Caco-2 (cell line): Measurements from ENCODE around the gene MESP1. TPM values are rescaled to one million over a fixed set of nuclear protein-coding genes. Genes with fewer than 3 reads are reported as not detected.
A peak's percentile ranks its signal among the peaks of the same experiment; 100 is the strongest.

Source experiments
- BruUV-seq: library from RNA; stranded (reverse); fragments of 400-500 nt; replicated peaks from 2 replicates; lab custom pipeline; 2021; lab: Mats Ljungman, UMichigan
- CTCF ChIA-PET: fragments of 300-600 bp; sonication (Branson Sonifier 250); formaldehyde crosslinking; loops from one replicate; lab custom pipeline; 2022; ENCODE audit warnings: antibody characterized with exemption; lab: Charles Lee
- POLR2A ChIA-PET: fragments of 300-600 bp; sonication (Branson Sonifier 250); formaldehyde crosslinking; loops from one replicate; lab custom pipeline; 2022; ENCODE audit warnings: antibody characterized with exemption; lab: Charles Lee
- DNase-seq, 2 experiments: peaks; one replicate each; pipeline versions ENCODE4 v3.0.0 to v3.0.0-alpha.2; 2020 to 2022
- H3K27me3 ChIP-seq: replicated peaks from 2 replicates; pipeline ENCODE4 v1.6.0; 2011; ENCODE audit warnings: low read length; ENCODE audit not compliant: control insufficient read depth, insufficient read depth
- H3K36me3 ChIP-seq: 2 replicates; pipeline ENCODE4 v1.5.1; 2011; ENCODE audit warnings: low read length; ENCODE audit not compliant: control insufficient read depth, insufficient read depth
- H3K4me1 ChIP-seq: fragments of 250-450 bp; sonication (Bioruptor Pico); 2 replicates; pipeline ENCODE4 v1.5.1; 2020; ENCODE audit warnings: mild to moderate bottlenecking
- H3K4me3 ChIP-seq: 2 replicates; pipeline ENCODE4 v1.5.1; 2011; ENCODE audit warnings: low read depth, mild to moderate bottlenecking, control low read depth, low read length
- H3K9me3 ChIP-seq: fragments of 250-450 bp; sonication (Bioruptor Pico); 2 replicates; pipeline ENCODE4 v1.5.1; 2020; ENCODE audit warnings: mild to moderate bottlenecking, moderate library complexity
- H3K27ac Mint-ChIP-seq: one replicate; pipeline ENCODE4 v1.8.0; 2022; ENCODE audit warnings: mixed read lengths; ENCODE audit not compliant: unreplicated experiment
- H3K27me3 Mint-ChIP-seq: one replicate; pipeline ENCODE4 v1.8.0; 2022; ENCODE audit warnings: mixed read lengths; ENCODE audit not compliant: insufficient read depth, unreplicated experiment
- H3K36me3 Mint-ChIP-seq: one replicate; pipeline ENCODE4 v1.8.0; 2022; ENCODE audit warnings: mild to moderate bottlenecking, mixed read lengths; ENCODE audit not compliant: insufficient read depth, unreplicated experiment
- H3K4me1 Mint-ChIP-seq: one replicate; pipeline ENCODE4 v1.8.0; 2022; ENCODE audit warnings: low read depth, mixed read lengths; ENCODE audit not compliant: unreplicated experiment
- H3K4me3 Mint-ChIP-seq: one replicate; pipeline ENCODE4 v1.8.0; 2022; ENCODE audit warnings: mild to moderate bottlenecking, moderate library complexity, mixed read lengths; ENCODE audit not compliant: unreplicated experiment
- H3K9me3 Mint-ChIP-seq: one replicate; pipeline ENCODE4 v1.8.0; 2022; ENCODE audit warnings: mixed read lengths; ENCODE audit not compliant: unreplicated experiment
- CTCF ChIP-seq, 2 experiments: fragments of 200-600 bp in 1 of 2; IDR thresholded peaks; 1 replicate in 1 of 2; 2 replicates in 1 of 2; pipeline versions ENCODE4 v1.5.1 to v1.8.0; 2011 to 2022; ENCODE audit warnings: antibody characterized with exemption in 1 of 2, control low read depth in 1 of 2, inconsistent platforms in 1 of 2, low read depth in 1 of 2, low read length in 1 of 2, mild to moderate bottlenecking in 1 of 2, moderate library complexity in 1 of 2; ENCODE audit not compliant: insufficient read depth in 1 of 2, severe bottlenecking in 1 of 2, unreplicated experiment in 1 of 2
- intact Hi-C: fragments of 100-400 bp; cut with micrococcal nuclease; formaldehyde crosslinking; loops from one replicate; pipeline ENCODE4 v1.10.0; 2022; ENCODE audit not compliant: unreplicated experiment
- total RNA-seq: library from RNA; stranded (reverse); gene quantifications from 2 replicates; pipeline ENCODE4 v1.2.3, GENCODE V29; 2022

The MESP1 gene
- total RNA-seq, 1 experiment from 2014 or later = 1.00 TPM

GRCh38 chr15:89758283-89758682 lies 7.2 kb upstream of the MESP1 start:
- Mint-ChIP-seq H3K27ac (no peak overlapping the region), H3K4me3 (no peak overlapping the region), H3K4me1 (peaks cover 16% of the 10 kb centered on the region), H3K27me3 (no peaks in the 10 kb centered on the region), H3K36me3 (no peaks in the 10 kb centered on the region), H3K9me3 (no peaks in the 10 kb centered on the region)
- POLR2A ChIA-PET = no interaction called here
- BruUV-seq = no TSS peak
- Histone ChIP-seq H3K4me3 (no peak overlapping the region), H3K4me1 (peaks cover 33% of the 10 kb centered on the region), H3K9me3 (no peaks in the 10 kb centered on the region), H3K27me3 (no peaks in the 10 kb centered on the region), H3K36me3 (no peaks in the 10 kb centered on the region)
- no peak for DNase-seq
- CTCF ChIA-PET = interaction anchor here (5.7 kb wide), 1 partner anchor 117 kb away, joined by 154 read pairs; no protein-coding TSS in a partner anchor
- intact Hi-C loops = no loop called here
- TF ChIP-seq CTCF (IDR thresholded peaks at IDR 0.05; ENCODE audit: insufficient read depth in 1 of 2, low read depth in 1 of 2, low read length in 1 of 2, severe bottlenecking in 1 of 2, unreplicated experiment in 1 of 2) = no peak

GRCh38 chr15:89756897-89757296 lies 5.8 kb upstream of the MESP1 start:
- Histone ChIP-seq H3K4me1 (peaks cover 30% of the 10 kb centered on the region), H3K4me3 (no peak overlapping the region), H3K9me3 (no peaks in the 10 kb centered on the region), H3K27me3 (no peaks in the 10 kb centered on the region), H3K36me3 (no peaks in the 10 kb centered on the region)
- Mint-ChIP-seq H3K27me3 (no peaks in the 10 kb centered on the region), H3K4me3 (no peak overlapping the region), H3K36me3 (no peaks in the 10 kb centered on the region), H3K4me1 (peaks cover 15% of the 10 kb centered on the region), H3K27ac (no peak overlapping the region), H3K9me3 (no peaks in the 10 kb centered on the region)
- peak in 1 of 2 experiments; percentile 52 for DNase-seq
- BruUV-seq = no TSS peak
- ChIA-PET POLR2A (no interaction called here), CTCF (interaction anchor here (1.0 kb wide), 1 partner anchor 17 kb away, joined by 4 read pairs; no protein-coding TSS in a partner anchor)
- intact Hi-C loops = no loop called here
- no peak for TF ChIP-seq CTCF (IDR thresholded peaks at IDR 0.05; ENCODE audit: insufficient read depth in 1 of 2, low read depth in 1 of 2, low read length in 1 of 2, severe bottlenecking in 1 of 2, unreplicated experiment in 1 of 2)

- H3K4me1 ChIP-seq = peaks cover 23% of the 10 kb centered on the region
- intact Hi-C loops = no loop called here
These were observed 4.7 kb upstream of the MESP1 start for GRCh38 chr15:89755701-89756100.

More at GRCh38 chr15:89755701-89756100, 4.7 kb upstream of the MESP1 start:
- H3K27me3 ChIP-seq = no peaks in the 10 kb centered on the region
- no peaks in the 10 kb centered on the region for H3K27me3 Mint-ChIP-seq
- H3K4me3 Mint-ChIP-seq = no peak overlapping the region
- H3K36me3 ChIP-seq = no peaks in the 10 kb centered on the region
- no peak overlapping the region for H3K27ac Mint-ChIP-seq
- H3K9me3 ChIP-seq = no peaks in the 10 kb centered on the region
- CTCF ChIA-PET = no interaction called here
- POLR2A ChIA-PET = no interaction called here
- no peaks in the 10 kb centered on the region for H3K9me3 Mint-ChIP-seq
- no TSS peak for BruUV-seq
- no peaks in the 10 kb centered on the region for H3K36me3 Mint-ChIP-seq
- H3K4me1 Mint-ChIP-seq = peaks cover 9% of the 10 kb centered on the region
- no peak for DNase-seq
- TF ChIP-seq CTCF (IDR thresholded peaks at IDR 0.05; ENCODE audit: insufficient read depth in 1 of 2, low read depth in 1 of 2, low read length in 1 of 2, severe bottlenecking in 1 of 2, unreplicated experiment in 1 of 2) = no peak
- H3K4me3 ChIP-seq = no peak overlapping the region
